H1 (cell line): Measurements from ENCODE around the gene MLPH. TPM values are rescaled to one million over a fixed set of nuclear protein-coding genes. Genes with fewer than 3 reads are reported as not detected.

ENCODE experiments used
- ATF3 ChIP-seq: IDR thresholded peaks from 2 replicates; pipeline ENCODE4 v1.6.1; 2011; ENCODE audit warnings: low read depth, mild to moderate bottlenecking, low read length; ENCODE audit not compliant: insufficient read depth
- BCL11A ChIP-seq, 2 experiments: IDR thresholded peaks; one replicate each; pipeline ENCODE4 v1.6.1; 2011; ENCODE audit warnings: low read depth in 2 of 2, low read length in 2 of 2, mild to moderate bottlenecking in 2 of 2
- EGR1 ChIP-seq: IDR thresholded peaks from 2 replicates; pipeline ENCODE4 v1.6.1; 2011; ENCODE audit warnings: low read depth, low read length, borderline replicate concordance
- KDM4A ChIP-seq: IDR thresholded peaks from one replicate; pipeline ENCODE4 v1.7.1; 2012; ENCODE audit warnings: low read depth, mild to moderate bottlenecking, moderate library complexity, low read length, inconsistent platforms; ENCODE audit not compliant: severe bottlenecking
- MAX ChIP-seq: IDR thresholded peaks from 2 replicates; pipeline ENCODE4 v1.6.1; 2012; ENCODE audit warnings: inconsistent platforms
- POLR2A ChIP-seq, 2 experiments: IDR thresholded peaks; 1 replicate in 1 of 2; 2 replicates in 1 of 2; pipeline ENCODE4 v1.6.1; 2011; ENCODE audit warnings: low read depth in 2 of 2, low read length in 2 of 2, mild to moderate bottlenecking in 2 of 2; ENCODE audit errors: control extremely low read depth in 1 of 2
- RBBP5 ChIP-seq: IDR thresholded peaks from 2 replicates; pipeline ENCODE4 v1.7.1; 2012; ENCODE audit warnings: low read depth, mild to moderate bottlenecking, inconsistent platforms, low read length, moderate library complexity, borderline replicate concordance
- SAP30 ChIP-seq: fragments of 300-600 bp; sonication (generic); IDR thresholded peaks from 2 replicates; pipeline ENCODE4 v1.7.1; 2012; ENCODE audit warnings: low read length, moderate library complexity, mild to moderate bottlenecking, inconsistent platforms; ENCODE audit not compliant: insufficient read depth, insufficient replicate concordance
- SIN3A ChIP-seq, 2 experiments: IDR thresholded peaks in 1 of 2; conservative IDR thresholded peaks in 1 of 2; 2 replicates each; pipeline ENCODE4 v1.6.1; 2011 to 2012; ENCODE audit warnings: low read length in 2 of 2, improper control_type of control experiment in 1 of 2, low read depth in 1 of 2, mild to moderate bottlenecking in 1 of 2
- SIRT6 ChIP-seq: IDR thresholded peaks from one replicate; pipeline ENCODE4 v1.7.1; 2012; ENCODE audit warnings: low read length, inconsistent platforms
- SP1 ChIP-seq: IDR thresholded peaks from 2 replicates; pipeline ENCODE4 v1.6.1; 2011; ENCODE audit warnings: low read depth, low read length
- TAF1 ChIP-seq: IDR thresholded peaks from 2 replicates; pipeline ENCODE4 v1.6.1; 2011; ENCODE audit warnings: mild to moderate bottlenecking, low read depth, low read length
- TBP ChIP-seq: IDR thresholded peaks from 2 replicates; pipeline ENCODE4 v1.6.1; 2011; ENCODE audit warnings: low read depth, low read length, improper control_type of control experiment
- TEAD4 ChIP-seq: IDR thresholded peaks from 2 replicates; pipeline ENCODE4 v1.6.1; 2012; ENCODE audit warnings: low read depth, low read length, inconsistent platforms, mixed read lengths
- polyA plus RNA-seq, 7 experiments: library from polyadenylated mRNA; depleted of rRNA in 3 of 7; stranded (reverse) in 5 of 7; unstranded in 2 of 7; fragments of >200 nt in 5 of 7; fragments of 200-250 nt in 2 of 7; gene quantifications; 1 replicate in 5 of 7; 2 replicates in 1 of 7; 4 replicates in 1 of 7; pipeline versions ENCODE4 v1.2.1 to v1.2.3, GENCODE V29; 2011 to 2013; ENCODE audit warnings: missing spikeins in 2 of 7, mixed read lengths in 2 of 7
- total RNA-seq: library from RNA; stranded (reverse); fragmentation: NEBNext Ultra II Directional; extraction: Animal tissue kit (Norgen Biotek cat#: 25700); gene quantifications from 2 replicates; pipeline ENCODE4 v1.2.1, GENCODE V29; 2021

The MLPH gene
- total and polyA plus RNA-seq, 2 of the 8 experiments (the other 6 are each of a cell fraction or from before 2014, with no cell fraction given) = 12.7 to 17.0 TPM

DNA sequence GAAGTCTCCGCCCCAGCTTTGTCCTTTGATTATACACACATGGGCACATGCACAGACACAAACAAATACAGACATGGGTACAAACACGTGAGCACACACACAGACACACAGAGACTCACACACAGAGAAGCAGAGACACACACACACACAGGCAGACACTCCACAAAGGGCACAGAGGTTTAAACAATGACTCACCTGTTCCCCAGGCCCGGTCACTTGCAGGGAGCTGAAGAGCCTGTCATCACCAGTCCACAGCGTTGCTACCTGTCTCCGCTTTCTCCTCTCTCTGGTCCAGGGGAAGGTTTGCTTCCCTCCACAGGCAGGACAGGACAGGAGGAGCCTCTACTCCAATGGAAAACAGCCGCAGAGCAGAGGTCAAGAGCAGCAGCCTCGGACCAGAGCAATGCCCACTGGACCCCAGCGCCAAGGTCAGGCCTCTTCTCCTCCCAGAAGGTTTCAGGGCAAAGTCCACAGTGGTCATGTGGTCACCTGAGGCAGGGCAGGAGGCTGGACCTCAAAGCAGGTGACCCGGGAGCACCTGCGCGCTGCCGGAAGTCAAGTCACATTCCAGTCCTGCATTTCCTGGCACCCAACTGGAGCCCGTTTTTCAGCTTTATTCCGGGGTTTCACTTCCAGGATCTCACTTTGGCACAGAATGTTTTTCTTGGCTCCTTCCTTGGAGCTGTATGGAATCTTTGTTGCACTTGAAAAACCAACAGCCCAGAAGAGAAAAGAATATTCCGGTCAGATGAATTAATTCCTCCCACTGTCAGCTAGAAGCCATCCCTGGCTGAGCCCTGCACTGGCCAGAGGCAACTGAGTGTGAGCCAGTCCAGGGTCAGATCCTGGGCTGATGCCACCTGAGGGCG, 103.5 kb downstream of the MLPH start, which contains the start of gene RAB17 (continued):
- TF ChIP-seq ATF3 (no peak), SP1 (peak; percentile 57; the same call in 1 of the 2 replicates), TAF1 (peak; percentile 75), RBBP5 (no peak), SIRT6 (no peak), EGR1 (no peak), SAP30 (no peak), SIN3A (conservative IDR thresholded peaks at IDR 0.05 in 1 of 2, IDR thresholded peaks at IDR 0.05 in 1 of 2; ENCODE audit: low read depth in 1 of 2, low read length in 2 of 2) (peak in 1 of 2 experiments; percentile 29; a peak in 1 of 4 replicates), POLR2A (IDR thresholded peaks at IDR 0.05; ENCODE audit: control extremely low read depth in 1 of 2, low read depth in 2 of 2, low read length in 2 of 2) (peak in 1 of 2 experiments; percentile 45; a peak in 1 of 3 replicates), MAX (peak; percentile 51; the same call in 1 of the 2 replicates), BCL11A (IDR thresholded peaks at IDR 0.05; ENCODE audit: low read depth in 2 of 2, low read length in 2 of 2) (no peak), TEAD4 (no peak; the same call in 1 of the 2 replicates), KDM4A (no peak), TBP (peak; percentile 62)
